ENCODE measurements around the gene NAE1.
"Not testable (repeated sequence)": the region's sequence is repeated elsewhere in the genome, so short reads cannot be mapped to it uniquely, and the experiment has no call there.

NAE1 gene

DNA sequence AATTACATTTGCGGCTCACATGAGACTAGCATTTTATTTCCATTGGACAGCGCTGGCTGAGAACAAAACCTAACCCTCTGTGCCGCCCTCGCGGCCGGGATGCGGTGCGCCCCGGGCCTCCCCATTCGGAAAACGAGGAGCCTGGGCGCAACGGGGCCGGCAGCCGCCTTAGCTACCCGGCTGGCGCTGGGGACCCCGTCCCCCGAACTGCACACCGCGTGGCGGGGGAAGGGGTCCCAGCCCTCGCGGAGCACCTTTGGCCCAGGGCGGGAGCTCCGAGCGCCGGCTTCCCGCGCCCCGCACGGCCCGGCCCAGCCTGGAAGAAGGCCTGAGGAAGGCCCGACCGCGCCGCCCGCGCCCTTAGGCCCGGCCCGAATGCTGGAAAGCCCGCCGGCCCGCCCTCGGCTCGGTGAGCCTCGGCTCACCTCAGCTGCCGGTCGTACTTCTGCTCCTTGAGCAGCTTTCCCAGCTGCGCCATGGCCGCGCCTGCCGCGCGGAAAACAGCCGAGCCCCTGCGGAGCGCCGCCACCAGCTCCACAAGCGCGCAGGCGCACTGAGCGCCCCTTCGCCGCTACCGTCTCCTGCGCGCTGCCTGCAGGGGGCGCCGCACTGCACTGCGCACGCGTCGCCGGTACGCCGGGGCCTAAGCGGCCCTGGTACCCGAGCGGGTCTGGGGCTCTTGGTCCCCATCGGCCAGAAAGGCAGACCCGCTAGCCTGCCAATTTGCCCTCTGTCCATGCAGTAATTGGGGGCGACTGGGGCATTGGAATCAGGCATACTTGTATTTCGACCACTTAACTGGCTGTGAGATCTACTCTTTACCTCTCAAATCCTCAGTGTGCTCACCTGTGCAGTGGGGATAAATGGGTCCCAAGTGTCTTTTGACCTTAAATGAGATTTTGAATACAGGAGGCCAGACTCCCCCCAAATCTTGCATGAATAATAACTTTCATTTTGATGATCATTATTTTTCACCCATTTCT lies at the start of gene NAE1:
NAE1 (minus strand) TSS at position 555 of the 983 bp plus-strand sequence; CDS start at position 478, 77 bp downstream.
- no peak for FAIRE-seq

DNA sequence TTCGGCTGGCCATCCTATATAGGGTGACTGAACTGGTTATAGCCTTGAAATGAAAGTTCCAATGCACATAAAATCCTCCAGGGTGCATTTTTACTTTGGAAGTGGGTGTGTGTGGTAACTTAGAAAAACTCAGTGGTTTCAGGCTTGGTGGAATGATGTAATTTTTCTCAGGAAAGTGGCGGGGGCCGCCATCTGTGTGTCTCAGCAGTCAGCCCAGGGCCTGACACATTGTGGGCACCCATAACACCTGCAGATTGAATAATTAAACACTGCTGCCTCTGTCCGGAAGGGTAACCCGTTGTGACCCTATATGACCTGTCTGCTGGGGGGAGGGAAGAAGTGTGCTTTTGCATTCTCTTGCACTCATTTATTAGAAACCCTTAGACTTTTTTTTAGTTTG lies 47.3 kb upstream of the NAE1 start:
- FAIRE-seq: no peak

DNA sequence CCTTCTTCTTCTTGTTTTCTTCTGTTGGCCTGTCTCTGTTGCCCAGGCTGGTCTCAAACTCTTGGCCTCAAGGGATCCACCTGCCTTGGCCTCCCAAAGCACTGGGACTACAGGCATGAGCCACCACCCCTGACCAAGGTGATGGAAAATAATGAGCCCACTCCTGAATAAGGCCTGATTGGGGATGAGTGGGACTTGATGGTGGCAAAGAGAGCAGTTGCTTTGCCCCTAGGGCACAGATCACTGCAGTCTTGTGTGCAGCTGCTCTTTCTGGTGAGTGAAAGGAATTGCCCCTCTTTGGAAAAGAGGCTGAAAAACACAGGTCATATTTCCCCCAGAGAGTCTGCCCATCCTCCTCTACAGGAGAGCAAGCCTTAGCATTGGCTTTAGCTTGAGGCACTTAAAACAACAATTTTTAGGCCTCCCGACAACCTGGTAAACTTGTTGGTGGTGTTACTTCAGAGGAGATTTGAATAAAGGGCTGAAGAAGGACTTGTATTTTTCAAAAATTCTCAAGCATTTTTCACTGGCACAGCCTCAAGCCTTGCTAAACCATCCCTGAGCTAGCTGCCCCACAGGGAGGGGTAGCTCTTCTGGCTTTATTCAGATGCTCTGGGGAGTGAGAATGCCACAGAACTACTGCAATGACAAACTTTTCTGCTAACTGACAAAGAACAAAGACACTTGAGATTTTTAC lies 43.5 kb upstream of the NAE1 start:
- FAIRE-seq: no peak

DNA sequence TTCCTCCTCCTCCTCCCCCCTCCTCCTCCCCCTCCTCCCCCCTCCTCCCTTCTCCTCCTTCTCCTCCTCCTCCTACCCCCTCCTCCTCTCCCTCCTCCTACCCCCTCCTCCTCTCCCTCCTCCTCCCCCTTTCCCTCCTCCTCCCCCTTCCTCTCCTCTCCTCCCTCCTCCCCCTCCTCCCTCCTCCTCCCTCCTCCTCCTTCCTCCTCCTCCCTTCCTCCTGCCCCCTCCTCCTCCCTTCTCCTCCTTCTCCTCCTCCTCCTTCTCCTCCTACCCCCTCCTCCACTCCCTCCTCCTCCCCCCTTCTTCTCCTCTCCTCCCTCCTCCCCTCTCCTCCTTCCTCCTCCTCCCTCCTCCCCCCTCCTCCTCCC lies 42.9 kb upstream of the NAE1 start:
- FAIRE-seq: no peak

DNA sequence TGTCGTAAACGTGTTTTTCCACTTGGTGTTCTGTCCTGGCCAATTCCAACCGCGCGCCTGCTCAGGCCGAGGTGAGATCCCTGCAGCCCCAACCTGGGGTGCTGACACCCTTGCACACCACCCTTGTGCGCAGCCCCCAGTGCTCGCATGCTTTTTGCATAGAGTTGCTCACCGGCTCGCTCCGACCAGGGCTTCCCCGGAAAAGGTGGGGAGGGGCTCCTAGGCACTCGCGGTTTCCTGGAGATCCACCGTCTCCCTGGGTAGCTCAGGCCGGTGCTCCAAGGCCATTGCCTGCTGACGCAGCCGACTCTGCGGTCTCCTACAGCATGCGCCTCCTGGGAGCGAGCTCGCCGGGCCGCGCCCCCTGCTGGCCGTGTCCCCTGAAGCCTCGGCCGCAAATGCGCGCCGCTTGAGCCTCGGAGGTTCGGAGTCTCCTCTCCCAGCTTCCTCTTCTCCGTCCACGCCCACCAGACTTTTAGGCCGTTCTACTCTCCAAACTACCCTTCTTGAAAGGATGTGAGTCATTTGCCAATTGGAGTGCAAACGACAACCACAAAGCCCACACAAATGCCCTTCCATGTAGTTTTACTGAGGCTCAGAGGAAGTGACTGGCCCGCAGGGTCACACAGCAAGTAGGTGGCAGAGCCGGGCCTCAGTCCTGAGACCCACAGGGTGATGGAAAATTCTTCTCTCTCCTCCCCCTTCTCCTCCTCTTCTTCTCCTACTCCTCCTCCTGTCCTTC lies 42.3 kb upstream of the NAE1 start:
- peak; percentile 94 for FAIRE-seq

DNA sequence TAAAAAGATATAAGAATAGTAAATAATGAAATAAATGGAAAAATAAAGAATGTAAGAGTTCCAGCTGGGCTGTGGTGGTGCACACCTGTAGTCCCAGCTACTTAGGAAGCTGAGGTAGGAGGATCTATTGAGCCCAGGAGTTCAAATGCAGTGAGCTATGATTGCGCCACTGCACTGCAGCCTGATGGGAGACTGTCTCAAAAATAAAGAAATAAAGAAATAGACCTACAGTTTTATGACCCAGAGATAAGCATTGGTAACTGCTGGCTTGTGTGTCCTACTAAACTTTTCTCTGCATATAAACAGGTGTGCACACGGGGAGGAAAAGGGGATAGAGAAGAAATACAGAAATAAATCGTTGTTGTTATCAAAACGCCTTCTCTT lies 41.8 kb upstream of the NAE1 start:
- no peak for FAIRE-seq

DNA sequence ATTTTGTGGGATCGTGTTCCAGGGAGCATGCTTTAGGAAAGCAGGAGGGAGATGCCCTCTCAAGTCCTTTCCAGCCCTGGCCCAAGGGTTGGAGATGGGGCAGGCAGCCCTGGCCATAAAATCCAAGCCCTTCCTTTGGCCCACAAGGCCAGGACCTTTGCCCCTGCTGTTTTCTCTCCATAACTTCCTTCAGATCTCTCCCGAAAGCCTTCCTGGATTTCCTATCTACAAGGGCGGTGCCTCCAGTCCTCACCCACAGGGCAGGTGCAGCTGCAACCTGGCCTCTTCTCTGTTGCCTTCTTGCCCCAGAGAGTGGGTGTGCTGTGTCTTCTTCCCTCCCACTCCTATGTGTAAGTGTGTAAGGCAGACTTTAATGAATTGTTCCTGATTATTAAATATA lies 41.1 kb upstream of the NAE1 start:
- no peak for FAIRE-seq

DNA sequence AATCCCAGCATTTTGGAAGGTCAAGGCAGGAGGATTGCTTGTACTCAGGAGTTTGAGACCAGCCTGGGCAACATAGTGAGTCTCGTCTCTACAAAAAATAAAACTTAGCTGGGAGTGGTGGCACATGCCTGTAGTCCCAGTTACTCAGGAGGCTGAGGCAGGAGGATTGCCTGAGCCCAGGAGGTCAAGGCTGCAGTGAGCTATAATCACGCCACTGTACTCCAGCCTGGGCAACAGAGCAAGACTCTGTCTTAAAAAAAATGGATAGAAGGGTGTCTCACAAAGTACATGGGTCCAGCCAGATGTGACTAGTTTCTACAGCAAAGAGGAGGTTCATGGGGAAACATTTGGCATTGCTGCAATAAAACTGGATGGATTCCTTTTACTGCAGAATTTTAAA lies 40.6 kb upstream of the NAE1 start:
- FAIRE-seq: not testable (repeated sequence)

DNA sequence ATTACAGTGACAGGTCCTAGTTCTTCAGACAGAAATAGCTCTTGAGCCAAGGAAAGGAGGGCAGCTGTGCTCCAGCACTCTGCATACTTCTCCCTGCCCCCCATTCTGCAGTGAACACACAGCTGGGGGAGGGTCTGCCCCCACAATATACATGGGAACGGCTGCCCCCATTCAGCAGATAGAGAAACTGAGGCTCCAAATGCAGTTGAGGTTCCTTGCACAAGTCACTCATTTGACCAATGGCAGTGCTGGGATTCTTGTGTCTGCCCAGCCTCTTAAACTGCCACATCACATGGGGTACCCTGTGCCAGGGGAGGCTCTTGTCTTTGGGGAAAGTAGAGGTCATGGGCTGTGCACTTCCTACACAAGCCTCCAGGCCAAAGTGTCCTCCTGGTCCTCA lies 38.6 kb upstream of the NAE1 start:
- no peak for FAIRE-seq

DNA sequence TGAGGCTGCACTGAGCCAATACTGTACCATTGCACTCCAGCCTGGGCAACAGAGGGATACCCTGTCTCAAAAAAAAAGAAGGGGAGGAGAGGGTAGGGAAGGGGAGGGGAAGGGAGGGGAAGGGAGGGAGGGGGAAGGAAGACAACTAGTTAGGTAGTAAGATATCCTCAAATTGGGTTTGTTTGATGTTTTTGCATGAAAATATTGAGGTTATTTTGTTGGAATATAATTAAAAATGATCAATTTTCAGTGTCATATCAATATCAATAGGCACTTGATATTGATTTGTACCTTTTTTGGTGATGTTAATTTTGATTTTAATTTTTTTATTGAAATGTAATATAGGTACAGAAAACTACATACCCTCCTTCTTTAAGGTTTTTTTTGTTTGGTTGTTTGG lies 32.9 kb upstream of the NAE1 start:
- no peak for FAIRE-seq

DNA sequence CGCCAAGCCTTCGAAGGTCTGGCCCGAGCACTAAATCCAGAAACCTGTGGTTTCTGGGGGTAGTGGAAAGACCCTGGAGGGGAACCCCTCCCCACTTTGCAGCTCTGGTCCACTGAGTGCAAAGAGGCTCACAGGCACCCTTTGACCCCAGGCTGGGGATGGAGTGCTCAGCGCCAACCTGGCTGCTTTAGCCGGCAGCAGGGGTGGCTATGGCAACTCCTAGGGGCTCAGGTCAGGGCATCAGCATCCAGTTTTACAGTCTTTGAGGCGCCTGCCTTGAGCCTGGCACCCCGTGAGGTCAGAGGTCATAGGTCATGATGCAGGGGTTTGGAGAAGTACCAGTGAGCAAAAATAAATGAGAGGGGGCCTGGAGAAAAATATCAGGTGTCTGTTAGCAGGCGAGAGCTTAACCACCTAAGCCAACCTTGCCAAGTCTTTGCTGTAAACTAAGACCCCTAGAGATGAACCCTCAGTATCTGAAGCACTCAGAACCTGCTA lies 31.3 kb upstream of the NAE1 start:
- FAIRE-seq: no peak

DNA sequence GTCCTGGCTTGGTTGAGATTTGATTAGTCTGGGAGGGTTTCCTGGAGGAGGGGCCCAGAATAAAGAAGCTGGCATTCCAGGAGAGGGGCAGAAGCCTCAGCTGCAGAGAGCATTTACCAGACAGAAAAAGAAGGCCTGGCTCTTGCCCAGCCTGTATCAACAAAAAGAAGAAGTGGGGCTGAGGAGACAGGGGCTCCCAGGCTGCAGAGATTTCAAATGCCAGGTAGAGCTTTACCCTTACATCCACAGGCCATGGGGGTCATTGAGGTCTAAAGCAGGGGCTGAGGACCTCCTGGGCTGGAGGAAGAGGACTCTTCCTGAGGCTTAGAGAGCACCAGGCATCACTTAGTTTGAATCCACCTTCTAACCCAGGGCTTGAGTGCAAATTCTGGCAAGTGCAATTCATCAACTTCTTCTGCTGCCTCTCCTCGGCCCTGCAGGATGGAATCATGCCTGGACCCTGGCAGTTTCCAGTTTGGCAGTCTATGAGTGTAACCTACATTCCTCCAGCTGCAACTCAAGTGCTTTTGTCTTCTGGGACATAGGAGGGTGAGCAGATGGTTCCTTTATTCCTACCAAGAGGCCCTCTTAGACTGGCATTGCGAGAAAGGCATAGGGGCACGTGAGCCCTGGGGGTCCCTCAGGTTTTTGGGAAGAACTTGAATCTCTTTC lies 28.8 kb upstream of the NAE1 start:
- no peak for FAIRE-seq

DNA sequence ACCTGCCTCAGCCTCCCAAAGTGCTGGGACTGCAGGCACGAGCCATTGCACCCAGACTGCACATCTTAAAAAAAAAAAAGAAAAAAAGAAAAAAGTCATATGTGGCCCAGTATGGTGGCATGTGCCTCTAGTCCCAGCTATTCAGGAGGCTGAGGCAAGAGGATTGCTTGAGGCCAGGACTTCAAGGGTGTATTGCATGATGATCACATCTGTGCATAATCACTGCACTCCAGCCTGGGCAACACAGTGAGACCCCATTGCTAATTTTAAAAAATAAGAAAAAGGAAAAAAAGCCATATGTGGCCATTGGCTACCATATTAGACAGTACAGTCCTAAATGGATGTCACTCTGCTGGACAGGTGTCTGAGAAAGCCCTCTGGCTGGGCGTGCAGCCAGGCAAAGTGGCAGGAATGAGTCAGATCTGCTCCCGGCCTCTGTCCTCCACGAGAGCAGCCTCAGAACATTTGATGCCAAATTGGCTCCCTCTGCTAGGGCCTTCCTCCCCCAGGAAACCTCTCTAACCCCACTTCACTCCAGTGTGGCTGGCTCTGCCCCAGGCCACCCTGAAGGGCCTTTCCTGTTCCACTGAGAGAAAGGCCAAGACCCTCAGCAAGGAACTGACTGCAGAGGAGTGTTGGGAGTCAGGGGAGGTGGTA lies 28.1 kb upstream of the NAE1 start:
- FAIRE-seq: no peak

DNA sequence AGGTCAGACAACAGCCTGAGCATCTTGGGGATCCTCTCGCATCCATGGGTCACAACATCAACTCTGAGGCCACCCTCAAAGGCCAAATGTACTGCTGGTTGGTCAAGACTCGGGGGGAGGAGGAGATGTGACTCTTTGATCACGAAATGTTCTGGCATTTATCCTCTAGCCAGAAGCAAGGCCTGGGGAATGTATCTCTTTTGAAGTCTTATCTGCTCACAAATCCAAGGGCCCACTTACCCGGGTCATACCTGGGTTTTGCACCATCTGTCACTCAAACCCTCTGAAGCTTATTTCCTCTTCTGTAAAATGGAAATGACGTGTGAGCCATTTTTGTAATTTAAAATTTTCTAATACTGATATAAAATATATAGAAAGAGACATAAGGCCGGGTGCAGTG lies 26.7 kb upstream of the NAE1 start:
- FAIRE-seq: no peak

DNA sequence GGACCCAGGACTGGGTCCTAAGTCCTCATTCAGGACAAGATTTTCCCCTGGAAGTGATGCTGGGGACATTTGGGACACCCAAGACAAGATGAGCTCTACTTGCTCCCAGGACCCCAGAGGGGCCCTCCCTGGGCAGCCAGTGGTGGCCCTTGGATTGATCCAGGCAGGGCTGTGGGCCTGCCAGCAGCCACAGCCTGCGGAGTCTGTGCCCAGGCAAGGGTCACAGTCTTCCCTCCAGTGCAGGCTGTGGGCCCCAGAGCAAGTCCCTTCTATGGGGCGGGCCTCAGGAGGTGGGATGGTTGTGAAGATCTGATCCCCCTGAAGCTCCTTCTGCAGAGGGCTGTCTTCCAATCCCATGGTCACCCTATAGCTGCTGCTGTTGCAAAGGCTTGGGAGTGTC lies 26.0 kb upstream of the NAE1 start:
- FAIRE-seq: no peak

DNA sequence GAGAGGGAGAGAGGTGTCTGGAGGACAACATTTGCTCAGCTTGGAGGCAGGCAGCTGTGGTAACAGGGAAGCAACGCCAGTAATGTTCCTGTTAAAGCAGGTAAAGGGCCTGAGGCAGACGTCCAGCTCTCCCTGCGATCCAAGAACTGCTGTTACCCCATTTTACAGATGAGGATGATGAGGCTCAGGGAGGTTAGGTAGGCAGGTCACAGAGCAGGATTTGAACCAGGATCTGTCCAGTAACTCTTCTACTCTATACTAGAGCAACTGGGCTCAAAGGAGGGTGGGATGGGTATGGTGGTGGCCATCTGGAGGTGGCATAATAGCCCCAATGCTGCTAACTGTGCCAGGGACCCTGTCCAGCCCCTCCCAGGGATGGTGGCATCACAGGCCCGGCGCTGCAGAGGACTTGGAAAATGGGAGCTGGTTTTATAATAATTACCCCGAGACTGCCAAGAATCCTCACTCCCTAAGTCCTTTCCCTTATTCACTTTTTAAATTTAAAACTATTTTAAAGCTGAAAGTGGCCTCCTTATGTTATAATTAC lies 25.5 kb upstream of the NAE1 start:
- no peak for FAIRE-seq

DNA sequence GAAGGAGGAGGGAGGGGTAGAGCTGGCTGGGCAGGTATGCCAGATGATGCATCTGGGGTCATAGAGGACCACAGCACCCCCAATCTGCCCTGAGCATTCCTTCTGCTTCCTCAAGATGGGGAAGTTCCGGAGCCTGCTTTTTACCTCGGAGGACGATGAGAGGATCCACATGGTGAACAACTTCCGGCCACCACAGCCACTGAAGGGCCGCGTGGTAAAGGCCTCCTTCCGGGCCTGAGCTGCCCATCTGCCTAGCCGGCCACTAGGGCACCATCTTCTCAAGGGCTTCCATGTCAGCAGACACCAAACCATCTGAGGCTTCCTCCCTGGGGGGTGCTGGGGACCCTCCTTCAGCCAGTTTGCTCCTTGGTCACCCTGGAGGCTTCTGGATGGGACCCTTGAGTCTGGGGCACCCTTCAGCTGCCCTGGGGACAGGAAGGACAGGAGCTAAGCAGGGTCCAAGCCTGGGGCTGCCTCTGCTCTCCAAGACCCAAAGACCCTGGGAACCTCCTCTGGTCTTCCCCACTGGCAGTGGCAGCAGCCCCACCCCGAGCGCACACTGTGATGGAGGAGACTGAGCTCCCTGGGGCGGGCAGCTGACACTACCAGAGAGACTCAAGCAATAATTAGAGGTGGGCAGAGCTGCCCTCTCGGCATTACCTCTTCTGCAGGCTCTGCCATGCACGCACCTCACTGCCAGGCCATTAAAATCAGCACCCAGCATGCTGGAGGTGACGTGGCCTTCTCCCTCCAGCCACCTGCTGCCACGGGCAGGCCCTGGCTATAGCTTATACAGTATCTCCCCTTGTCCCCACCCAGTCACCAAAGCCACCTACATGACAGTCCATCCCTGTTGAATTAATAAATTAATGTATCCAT lies 22.7 kb upstream of the NAE1 start:
- no peak for FAIRE-seq

DNA sequence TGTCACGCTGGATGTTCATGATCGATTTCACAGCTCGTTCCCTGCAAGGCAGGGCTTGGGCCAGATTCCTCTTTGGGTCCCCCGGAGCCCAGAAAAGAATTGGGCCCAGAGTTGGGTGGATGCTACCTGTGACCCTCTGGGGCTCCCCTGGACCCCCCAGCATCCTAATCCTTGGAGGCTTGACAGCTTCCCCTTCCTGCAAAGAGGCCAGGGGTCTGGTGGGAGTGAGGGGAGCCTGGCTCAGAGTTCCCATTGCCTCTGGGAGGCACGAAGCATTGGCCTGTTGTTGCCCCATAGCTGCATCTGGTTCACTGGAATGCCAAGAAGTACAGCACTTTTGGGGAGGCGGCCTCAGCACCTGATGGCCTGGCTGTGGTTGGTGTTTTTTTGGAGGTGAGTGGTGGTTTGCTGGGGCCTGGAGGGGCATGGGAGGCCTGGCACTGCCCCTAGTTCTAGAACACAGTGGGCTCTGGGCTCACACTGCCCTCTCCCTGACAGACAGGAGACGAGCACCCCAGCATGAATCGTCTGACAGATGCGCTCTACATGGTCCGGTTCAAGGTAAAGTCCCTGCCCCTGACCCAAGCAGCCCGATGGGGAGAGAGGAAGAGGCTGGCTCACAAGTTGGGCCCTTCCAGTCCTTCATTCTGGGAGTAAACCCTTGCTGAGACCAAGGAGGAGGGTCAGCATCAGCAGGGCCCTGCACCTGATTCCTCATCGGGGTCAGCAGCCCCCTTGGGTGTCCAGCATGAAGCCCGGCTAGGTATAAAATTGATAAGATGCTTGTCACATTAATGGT lies 20.6 kb upstream of the NAE1 start:
- FAIRE-seq: no peak

DNA sequence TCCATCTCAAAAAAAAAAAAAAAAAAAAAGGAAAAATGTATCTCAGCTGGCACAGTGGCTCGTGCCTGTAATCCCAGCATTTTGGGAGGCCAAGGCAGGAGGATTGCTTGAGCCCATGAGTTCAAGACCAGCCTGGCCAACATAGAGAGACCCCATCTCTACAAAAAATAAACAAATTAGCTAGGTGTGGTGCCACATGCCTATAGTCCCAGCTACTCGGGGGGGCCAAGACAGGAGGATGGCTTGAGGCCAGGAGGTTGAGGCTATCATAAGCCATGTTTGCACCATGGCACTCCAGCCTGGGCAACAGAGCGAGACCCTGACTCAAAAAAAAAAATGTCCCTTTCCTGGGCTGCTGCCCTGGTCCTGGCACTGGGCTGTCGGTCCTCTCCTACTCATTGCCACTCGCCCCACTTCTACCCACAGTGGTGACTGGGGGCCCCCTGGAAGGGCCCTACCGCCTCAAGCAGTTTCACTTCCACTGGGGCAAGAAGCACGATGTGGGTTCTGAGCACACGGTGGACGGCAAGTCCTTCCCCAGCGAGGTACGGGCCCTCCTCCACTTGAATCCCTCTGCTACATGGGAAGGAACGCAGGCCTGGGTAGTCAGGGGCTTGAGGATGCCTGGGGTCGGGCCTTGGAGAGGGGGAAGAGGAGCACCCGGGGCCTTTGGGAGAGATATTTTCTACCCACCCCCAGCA lies 19.5 kb upstream of the NAE1 start:
- no peak for FAIRE-seq
